GM12891 (cell line): ENCODE data around the gene TNNT1.

ENCODE experiments used
- POLR2A ChIP-seq: IDR thresholded peaks from 2 replicates; pipeline ENCODE4 v1.6.1; 2011; ENCODE audit warnings: low read depth, low read length, control low read depth
- POLR2AphosphoS5 ChIP-seq: IDR thresholded peaks from 2 replicates; pipeline ENCODE4 v1.6.1; 2011; ENCODE audit warnings: low read depth, low read length, control low read depth
- SPI1 ChIP-seq: IDR thresholded peaks from 2 replicates; pipeline ENCODE4 v1.6.1; 2011; ENCODE audit warnings: low read depth, low read length, control low read depth
- TAF1 ChIP-seq: IDR thresholded peaks from 2 replicates; pipeline ENCODE4 v1.6.1; 2011; ENCODE audit warnings: low read depth, low read length, control low read depth

DNA sequence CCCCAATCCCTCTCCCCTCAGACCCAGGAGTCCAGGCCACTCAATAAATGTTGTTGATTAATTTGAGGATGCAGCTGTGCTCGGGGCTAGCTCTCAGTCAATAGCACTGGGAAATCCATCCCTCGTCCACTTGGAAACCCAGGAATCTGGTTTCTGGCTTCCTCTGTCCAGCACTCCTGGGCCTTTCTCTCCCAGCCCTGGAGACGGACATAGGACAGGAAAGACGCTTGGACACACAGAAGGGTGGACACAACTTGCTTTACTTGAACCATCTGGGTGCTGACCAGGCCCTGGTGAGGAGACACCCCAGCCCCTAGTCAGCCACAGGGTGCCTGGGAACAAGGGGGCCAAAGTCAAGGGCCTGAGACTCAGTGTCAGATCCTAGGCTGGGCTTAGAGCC is 9.4 kb upstream of the TNNT1 start:
- TF ChIP-seq POLR2A (no peak), POLR2AphosphoS5 (no peak), TAF1 (no peak), SPI1 (no peak)
